ENCODE results near the gene GCSAML.

- TF ChIP-seq, protein P1, sequence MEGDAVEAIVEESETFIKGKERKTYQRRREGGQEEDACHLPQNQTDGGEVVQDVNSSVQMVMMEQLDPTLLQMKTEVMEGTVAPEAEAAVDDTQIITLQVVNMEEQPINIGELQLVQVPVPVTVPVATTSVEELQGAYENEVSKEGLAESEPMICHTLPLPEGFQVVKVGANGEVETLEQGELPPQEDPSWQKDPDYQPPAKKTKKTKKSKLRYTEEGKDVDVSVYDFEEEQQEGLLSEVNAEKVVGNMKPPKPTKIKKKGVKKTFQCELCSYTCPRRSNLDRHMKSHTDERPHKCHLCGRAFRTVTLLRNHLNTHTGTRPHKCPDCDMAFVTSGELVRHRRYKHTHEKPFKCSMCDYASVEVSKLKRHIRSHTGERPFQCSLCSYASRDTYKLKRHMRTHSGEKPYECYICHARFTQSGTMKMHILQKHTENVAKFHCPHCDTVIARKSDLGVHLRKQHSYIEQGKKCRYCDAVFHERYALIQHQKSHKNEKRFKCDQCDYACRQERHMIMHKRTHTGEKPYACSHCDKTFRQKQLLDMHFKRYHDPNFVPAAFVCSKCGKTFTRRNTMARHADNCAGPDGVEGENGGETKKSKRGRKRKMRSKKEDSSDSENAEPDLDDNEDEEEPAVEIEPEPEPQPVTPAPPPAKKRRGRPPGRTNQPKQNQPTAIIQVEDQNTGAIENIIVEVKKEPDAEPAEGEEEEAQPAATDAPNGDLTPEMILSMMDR (conservative IDR thresholded peaks at IDR 0.05 in 1 of 2, IDR thresholded peaks at IDR 0.05 in 1 of 2; ENCODE audit: extremely low read depth in 1 of 2, insufficient read depth in 1 of 2, low read depth in 1 of 2, low read length in 2 of 2) = no peak
- no peak for TF ChIP-seq EZH2 (IDR thresholded peaks at IDR 0.05; ENCODE audit: borderline replicate concordance, low read length)
These were observed 9.7 kb upstream of the GCSAML start for GRCh38 chr1:247539215-247539614.
